GM21367 (cell line): ENCODE data around the gene HIRA.

ENCODE experiments used
- ATAC-seq: cut with Tn5 transposase; IDR thresholded peaks from one replicate; pipeline ENCODE4 v1.9.1; 2021; ENCODE audit not compliant: unreplicated experiment

The HIRA gene

DNA sequence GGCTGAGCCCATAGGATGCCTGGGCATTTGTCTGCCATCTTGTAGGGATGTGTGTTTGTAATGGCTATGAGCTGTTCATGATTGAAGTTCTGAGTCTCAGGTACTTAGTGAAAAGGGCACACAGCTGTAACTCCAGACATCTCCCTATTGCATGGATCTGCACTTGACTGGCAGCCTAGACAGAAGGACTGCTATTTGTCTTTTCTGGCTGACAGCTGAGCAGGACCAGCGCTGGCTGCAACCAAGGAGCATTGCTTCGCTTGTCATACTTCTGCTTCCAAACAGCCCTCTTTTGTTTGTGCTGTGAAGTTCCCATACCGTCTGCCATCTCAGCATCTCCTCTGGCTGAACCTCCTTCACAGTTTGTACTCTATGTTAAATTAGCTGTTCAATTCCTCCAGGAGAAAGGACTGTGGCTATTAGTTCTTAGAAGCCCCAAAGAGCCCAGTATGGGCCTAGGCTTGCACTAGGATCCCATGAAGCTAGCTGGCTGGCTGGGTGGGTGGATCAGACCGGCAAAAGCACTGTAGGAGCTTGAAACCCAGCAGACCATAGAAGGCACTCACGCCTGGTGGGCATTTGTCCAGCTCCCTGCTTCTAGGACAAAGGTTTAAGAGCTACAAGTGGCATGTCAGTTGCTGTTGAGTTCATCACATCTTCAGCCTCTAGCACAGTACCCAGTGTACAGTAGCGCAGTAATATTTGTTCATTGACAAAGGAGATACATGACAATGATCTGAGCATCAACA lies 20.4 kb downstream of the HIRA start:
- ATAC-seq: no peak

DNA sequence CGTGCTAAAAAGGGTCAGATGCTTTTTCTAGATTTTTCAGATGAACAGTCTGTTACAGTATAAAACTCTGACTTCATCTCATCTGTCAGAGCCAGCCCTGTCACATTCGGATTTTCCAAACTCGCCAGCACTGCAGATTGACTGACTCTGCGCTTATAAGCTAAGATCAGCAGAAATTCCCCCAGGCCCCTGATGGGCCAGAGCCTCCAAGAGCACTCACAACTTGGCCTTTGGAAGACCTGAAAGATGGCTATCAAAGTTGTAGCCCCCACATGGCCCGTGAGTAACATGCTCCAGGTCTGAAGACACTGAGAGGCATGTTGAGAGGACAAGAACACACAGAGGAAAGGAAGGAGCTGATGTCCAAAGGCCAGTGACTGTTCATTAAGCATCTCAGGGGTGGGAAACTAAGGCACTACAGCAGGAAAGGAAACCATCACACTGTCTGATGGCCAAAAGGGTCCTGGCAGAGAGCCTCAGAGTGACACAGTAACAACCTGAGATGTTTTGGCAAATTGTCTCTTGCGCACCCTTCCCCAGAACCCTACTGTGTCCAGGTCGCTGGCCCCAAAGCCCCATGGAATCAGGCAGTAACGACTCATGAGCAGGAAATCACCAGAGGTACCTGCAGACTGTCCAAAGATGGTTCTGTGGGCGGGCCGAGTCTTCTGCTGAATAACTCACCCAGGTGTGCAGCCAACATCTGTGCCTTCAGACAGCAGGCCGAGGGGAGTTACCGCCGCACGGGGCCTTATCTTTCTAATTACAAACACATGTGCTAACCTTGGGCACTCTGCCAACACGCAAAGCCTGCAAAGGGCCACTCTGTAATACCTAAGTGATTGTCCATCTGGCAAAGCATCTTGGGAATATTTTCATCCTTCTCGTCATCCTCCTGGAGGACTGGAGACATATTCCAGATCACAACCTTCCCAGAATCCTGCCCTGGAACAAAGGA lies 23.6 kb downstream of the HIRA start:
- no peak for ATAC-seq

DNA sequence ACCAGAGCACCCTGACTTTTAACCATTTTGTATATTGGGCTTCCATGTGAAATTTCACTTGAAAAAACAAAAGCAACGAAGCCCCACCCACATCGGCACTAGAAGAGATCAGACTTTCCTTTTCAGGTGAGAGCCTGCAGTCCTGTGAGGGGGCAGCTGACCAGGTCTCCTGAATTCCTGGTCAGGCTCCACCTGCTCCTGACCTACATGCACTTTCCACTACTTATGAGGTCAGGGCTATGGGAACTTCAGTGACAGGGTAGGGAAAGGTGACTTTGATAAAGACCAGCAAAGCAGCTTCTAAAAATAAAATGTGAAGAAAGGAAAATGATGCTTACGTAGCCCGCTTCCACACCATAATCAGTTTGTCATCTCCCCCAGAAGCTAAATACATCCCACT lies 24.7 kb downstream of the HIRA start:
- no peak for ATAC-seq

GRCh38 chr22:19406281-19406811 lies 25.2 kb downstream of the HIRA start:
- ATAC-seq: no peak

- ATAC-seq: no peak
Observed at GRCh38 chr22:19405652-19406051, 25.9 kb downstream of the HIRA start.

- no peak for ATAC-seq
Observed at GRCh38 chr22:19405133-19405532, 26.4 kb downstream of the HIRA start.

- ATAC-seq: no peak
Observed at GRCh38 chr22:19404676-19405075, 26.9 kb downstream of the HIRA start.

GRCh38 chr22:19402642-19403191 lies 28.8 kb downstream of the HIRA start:
- ATAC-seq: no peak

GRCh38 chr22:19401483-19401882 lies 30.1 kb downstream of the HIRA start:
- ATAC-seq: no peak

DNA sequence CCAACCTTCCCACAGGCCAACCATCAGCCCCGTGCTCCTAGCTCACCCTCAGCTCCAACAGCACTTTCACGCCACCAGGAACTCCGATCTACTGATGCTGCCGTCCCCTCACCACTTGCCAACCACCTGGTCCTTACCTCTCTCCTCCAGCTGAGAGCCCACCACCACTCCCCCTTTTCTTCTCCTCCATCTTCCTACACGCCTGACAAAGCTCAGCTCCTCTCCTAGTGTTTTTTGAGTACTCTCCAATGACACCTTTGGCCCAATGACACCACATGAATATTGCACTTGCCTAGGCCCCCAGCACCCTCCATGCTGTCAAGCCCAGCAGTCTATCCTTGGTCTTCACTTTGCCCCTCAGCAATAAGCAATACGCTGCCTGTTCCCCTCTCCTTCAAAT lies 30.7 kb downstream of the HIRA start:
- ATAC-seq: no peak

- no peak for ATAC-seq
Observed at GRCh38 chr22:19398652-19399051, 32.9 kb downstream of the HIRA start.

DNA sequence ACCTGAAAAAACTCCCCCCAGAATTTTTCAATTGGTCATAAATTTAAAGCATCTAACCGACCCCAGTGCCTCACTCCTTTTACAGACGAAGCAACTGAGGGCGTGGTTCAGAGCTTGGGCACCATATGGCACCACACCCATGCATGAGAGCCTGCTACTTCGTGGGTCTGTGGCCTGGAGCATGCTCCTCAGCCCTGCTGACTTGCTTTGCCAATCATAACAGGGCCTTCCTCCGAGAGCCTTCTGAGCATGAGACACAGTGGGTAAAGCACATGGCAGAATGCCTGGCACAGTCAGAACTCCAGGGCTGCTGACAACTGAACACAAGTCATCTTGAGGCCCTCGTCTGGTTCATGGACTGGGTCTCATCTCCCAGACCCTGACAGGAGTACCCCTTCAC lies 33.3 kb downstream of the HIRA start:
- ATAC-seq: no peak

DNA sequence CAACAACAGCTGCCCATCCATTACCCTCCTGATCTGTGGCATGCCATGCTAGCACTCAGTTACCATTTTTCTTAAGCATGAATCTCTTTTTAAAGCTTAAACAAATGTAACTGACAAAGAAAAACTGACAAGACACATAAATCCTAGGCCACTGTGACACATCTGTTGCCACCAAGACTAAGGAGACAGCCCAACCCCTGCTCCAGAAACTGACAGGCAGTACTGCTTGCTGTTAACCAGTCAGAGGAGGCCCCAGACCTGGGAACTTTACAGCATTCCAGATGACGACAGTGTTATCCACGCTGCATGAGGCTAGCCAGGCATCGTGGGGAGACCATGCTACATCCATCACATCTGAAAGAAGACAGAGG lies 33.8 kb downstream of the HIRA start:
- ATAC-seq: no peak

DNA sequence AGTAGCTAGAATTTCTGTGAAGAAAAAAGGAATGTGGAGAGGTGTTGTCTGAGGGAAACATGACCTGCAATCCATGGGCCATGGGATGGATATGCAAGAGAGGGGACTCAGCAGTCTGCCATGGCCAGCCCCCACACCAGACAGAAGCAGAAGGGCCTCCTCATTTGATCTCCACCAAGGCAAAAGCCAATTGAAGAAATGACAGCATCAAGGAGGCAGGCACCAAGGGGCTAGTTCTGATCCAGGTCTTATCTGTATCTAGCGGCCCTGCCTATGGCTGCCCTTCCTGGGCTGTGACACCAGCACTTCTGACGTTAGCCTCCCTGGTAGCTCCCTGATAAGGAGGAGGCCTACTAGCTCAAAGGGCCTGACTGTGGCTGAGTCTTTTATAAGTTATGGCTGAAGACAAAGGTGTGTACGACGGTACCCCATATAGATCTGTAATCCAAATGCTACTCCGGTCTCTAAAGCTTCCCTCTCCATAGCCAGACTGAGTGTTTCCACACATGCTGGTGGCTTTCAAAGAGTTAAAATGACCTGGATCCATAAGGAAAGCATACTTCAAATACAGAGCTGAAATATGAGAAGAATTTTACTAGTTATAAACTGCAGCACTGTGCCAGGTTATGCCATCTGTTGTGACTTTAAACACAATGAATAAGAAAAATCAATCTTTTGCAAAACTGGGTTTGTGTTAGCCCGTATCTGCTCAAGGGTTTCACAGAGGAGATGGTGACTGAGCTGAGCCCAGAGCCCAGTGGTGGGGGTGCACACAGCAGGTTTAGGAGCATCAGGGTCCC lies 34.4 kb downstream of the HIRA start:
- ATAC-seq: no peak

DNA sequence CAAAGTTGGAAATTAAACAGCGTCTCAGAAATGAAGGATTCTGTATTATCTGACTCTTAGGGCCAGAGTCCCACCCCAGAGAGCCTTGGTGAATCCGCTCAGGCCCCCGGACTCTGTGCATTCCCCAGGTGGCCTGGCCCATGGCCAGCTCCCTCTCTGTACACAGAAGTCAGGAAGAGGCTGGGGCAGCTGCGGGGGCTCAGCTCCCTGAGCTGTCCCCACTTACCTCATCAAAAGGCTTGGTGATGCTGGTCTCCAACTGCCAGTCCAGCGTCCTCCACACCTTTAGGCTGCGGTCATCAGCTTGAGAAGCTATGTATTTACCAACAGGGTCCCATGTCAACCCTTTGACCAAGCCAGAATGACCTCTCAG lies 35.0 kb downstream of the HIRA start:
- no peak for ATAC-seq

DNA sequence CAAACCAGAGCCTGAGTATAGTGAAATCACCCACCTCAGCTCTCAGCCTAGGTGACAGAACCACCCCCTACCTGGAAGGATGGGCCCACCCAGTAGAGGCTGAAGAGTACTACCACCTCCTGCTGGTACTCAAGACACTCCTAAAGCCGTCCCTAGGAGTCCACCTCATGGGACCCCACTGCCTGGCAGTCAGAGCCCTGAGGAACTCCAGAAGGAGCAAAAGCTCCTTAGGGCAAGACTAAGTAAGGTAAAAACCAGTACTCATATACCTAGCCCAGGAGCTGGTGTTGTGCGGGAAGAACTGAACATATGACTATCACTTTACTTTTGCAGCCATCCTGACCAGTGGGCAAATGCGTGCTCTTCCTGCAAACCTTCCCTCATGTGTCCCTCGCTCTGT lies 36.3 kb downstream of the HIRA start:
- ATAC-seq: no peak

GRCh38 chr22:19394274-19395050 lies 37.1 kb downstream of the HIRA start:
- no peak for ATAC-seq

DNA sequence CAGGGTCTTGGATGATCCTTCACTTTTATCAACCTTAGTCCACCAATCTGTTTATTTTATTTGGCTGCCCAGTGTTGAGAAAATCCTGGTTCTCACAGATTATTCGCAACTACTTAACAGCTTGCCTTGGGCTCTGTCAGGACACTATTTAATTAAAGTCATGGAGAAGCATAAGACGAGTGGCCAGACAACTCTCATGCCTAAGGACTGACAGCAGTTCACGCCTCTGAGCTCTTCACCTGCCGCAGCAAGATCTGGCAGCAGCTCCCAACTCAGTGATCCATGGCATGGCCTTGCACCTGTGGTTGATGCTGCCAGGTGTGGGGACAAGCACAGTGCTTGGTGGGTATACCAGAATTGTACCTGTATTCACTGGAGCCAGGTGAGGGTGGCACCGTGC lies 37.8 kb downstream of the HIRA start:
- no peak for ATAC-seq

- ATAC-seq: no peak
Observed at GRCh38 chr22:19387575-19387974, 44.0 kb downstream of the HIRA start.

DNA sequence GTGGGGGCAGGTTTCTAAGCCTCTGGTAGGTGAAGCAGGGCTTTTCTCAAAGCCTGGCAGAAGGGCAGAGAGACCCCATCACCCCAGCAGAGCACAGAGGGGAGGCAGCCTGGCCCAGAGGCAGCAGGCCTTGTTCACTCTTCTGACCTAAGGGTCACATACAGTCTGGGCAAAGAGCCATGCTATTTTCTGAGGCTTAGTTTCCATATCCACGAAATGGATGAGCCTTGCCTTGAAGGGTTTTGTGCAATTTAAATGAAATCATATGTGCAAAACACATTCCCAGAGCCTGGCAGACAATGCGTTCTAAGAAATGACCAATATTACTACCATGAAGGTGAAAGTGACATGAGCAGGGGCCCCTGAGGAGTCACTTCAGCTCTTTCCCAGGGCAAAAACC lies 44.5 kb downstream of the HIRA start:
- no peak for ATAC-seq
